Mesenchymal stem cell (in vitro differentiated cells and primary cell): ENCODE measurements around the gene H2BK1.

Experiments
- DNase-seq: peaks from one replicate; pipeline ENCODE4 v3.0.0-alpha.2; 2013
- H2AFZ ChIP-seq: one replicate; pipeline ENCODE4 v1.6.1; 2013; ENCODE audit warnings: low read depth, mild to moderate bottlenecking, control low read depth, inconsistent platforms, low read length, moderate library complexity
- H2AK5ac ChIP-seq: 2 replicates; pipeline ENCODE4 v1.6.1; 2013; ENCODE audit warnings: low read length, moderate library complexity, mild to moderate bottlenecking, inconsistent platforms; ENCODE audit not compliant: severe bottlenecking
- H2BK120ac ChIP-seq: one replicate; pipeline ENCODE4 v1.6.1; 2013; ENCODE audit warnings: low read depth, mild to moderate bottlenecking, inconsistent platforms, low read length, moderate library complexity
- H2BK12ac ChIP-seq, 2 experiments: one replicate each; pipeline ENCODE4 v1.6.1; 2013; ENCODE audit warnings: inconsistent platforms in 2 of 2, low read length in 2 of 2, mild to moderate bottlenecking in 2 of 2, moderate library complexity in 2 of 2, control low read depth in 1 of 2
- H2BK15ac ChIP-seq: one replicate; pipeline ENCODE4 v1.6.1; 2013; ENCODE audit warnings: mild to moderate bottlenecking, low read depth, inconsistent platforms; ENCODE audit not compliant: poor library complexity, severe bottlenecking
- H2BK5ac ChIP-seq: 2 replicates; pipeline ENCODE4 v1.6.1; 2013; ENCODE audit warnings: low read depth, mild to moderate bottlenecking, low read length, control low read depth, inconsistent platforms; ENCODE audit not compliant: poor library complexity, severe bottlenecking
- H3K14ac ChIP-seq, 2 experiments: one replicate each; pipeline ENCODE4 v1.6.1; 2013; ENCODE audit warnings: inconsistent platforms in 2 of 2, low read length in 2 of 2, control low read depth in 1 of 2, mild to moderate bottlenecking in 1 of 2, moderate library complexity in 1 of 2
- H3K18ac ChIP-seq, 2 experiments: one replicate each; pipeline ENCODE4 v1.6.1; 2013; ENCODE audit warnings: inconsistent platforms in 2 of 2, low read length in 2 of 2, control low read depth in 1 of 2, low read depth in 1 of 2, mild to moderate bottlenecking in 1 of 2
- H3K23ac ChIP-seq, 2 experiments: one replicate each; pipeline ENCODE4 v1.6.1; 2013; ENCODE audit warnings: inconsistent platforms in 2 of 2, low read length in 2 of 2, mild to moderate bottlenecking in 2 of 2, moderate library complexity in 2 of 2, control low read depth in 1 of 2
- H3K27ac ChIP-seq: 2 replicates; pipeline ENCODE4 v1.5.1; 2013; ENCODE audit warnings: mild to moderate bottlenecking, moderate library complexity, low read length, control low read depth, inconsistent platforms; ENCODE audit not compliant: poor library complexity, severe bottlenecking
- H3K27me3 ChIP-seq, 2 experiments: 2 replicates each; pipeline versions ENCODE4 v1.6.1 to v1.7.0; 2013; ENCODE audit warnings: low read length in 2 of 2, mild to moderate bottlenecking in 2 of 2, moderate library complexity in 2 of 2, control low read depth in 1 of 2, inconsistent platforms in 1 of 2; ENCODE audit not compliant: control insufficient read depth in 1 of 2, insufficient read depth in 1 of 2
- H3K36me3 ChIP-seq, 2 experiments: 2 replicates each; pipeline versions ENCODE4 v1.6.1 to v1.7.0; 2013; ENCODE audit warnings: low read length in 2 of 2, control low read depth in 1 of 2, inconsistent platforms in 1 of 2, low read depth in 1 of 2, mild to moderate bottlenecking in 1 of 2; ENCODE audit not compliant: insufficient read depth in 2 of 2, control insufficient read depth in 1 of 2
- H3K4ac ChIP-seq, 2 experiments: one replicate each; pipeline ENCODE4 v1.6.1; 2013; ENCODE audit warnings: inconsistent platforms in 2 of 2, low read length in 2 of 2, mild to moderate bottlenecking in 2 of 2, moderate library complexity in 2 of 2, control low read depth in 1 of 2, low read depth in 1 of 2
- H3K4me1 ChIP-seq: 2 replicates; pipeline ENCODE4 v1.6.1; 2013; ENCODE audit warnings: low read depth, low read length, control low read depth; ENCODE audit not compliant: control insufficient read depth, insufficient read depth
- H3K4me2 ChIP-seq: 2 replicates; pipeline ENCODE4 v1.6.1; 2013; ENCODE audit warnings: low read length, mild to moderate bottlenecking, inconsistent platforms; ENCODE audit not compliant: poor library complexity, severe bottlenecking
- H3K4me3 ChIP-seq, 2 experiments: 2 replicates each; pipeline versions ENCODE4 v1.5.1 to v1.7.0; 2013; ENCODE audit warnings: low read length in 2 of 2, mild to moderate bottlenecking in 2 of 2, control low read depth in 1 of 2, low read depth in 1 of 2; ENCODE audit not compliant: insufficient read depth in 1 of 2
- H3K79me1 ChIP-seq: replicated peaks from 2 replicates; pipeline ENCODE4 v1.6.1; 2013; ENCODE audit warnings: mild to moderate bottlenecking, control low read depth, low read length, inconsistent platforms; ENCODE audit not compliant: poor library complexity, severe bottlenecking
- H3K9ac ChIP-seq: 2 replicates; pipeline ENCODE4 v1.7.0; 2013; ENCODE audit warnings: mild to moderate bottlenecking, low read length, moderate library complexity
- H3K9me3 ChIP-seq: 2 replicates; pipeline ENCODE4 v1.7.0; 2013; ENCODE audit warnings: mild to moderate bottlenecking, low read length; ENCODE audit not compliant: control insufficient read depth
- H4K8ac ChIP-seq: one replicate; pipeline ENCODE4 v1.6.1; 2013; ENCODE audit warnings: inconsistent platforms, mild to moderate bottlenecking, low read length, moderate library complexity
- H4K91ac ChIP-seq: one replicate; pipeline ENCODE4 v1.6.1; 2013; ENCODE audit warnings: mild to moderate bottlenecking, low read length, inconsistent platforms
- WGBS: methylation state at CpG from one replicate; pipeline ENCODE4 v1.1.7; 2013; ENCODE audit warnings: mixed read lengths; 5-methylcytosine and 5-hydroxymethylcytosine counted together

Gene H2BK1

GRCh38 chr7:151254851-151255250, 44.6 kb upstream of the H2BK1 start:
- no peak overlapping the region for H2AFZ ChIP-seq
- peaks cover 25% of the 10 kb centered on the region for H3K4me1 ChIP-seq
- no peak overlapping the region for H3K23ac ChIP-seq
- H3K27ac ChIP-seq, result no peak overlapping the region
- H4K8ac ChIP-seq, result no peak overlapping the region
- no peak for DNase-seq
- no peaks in the 10 kb centered on the region for H3K36me3 ChIP-seq
- H4K91ac ChIP-seq, result no peak overlapping the region
- no peak overlapping the region for H2BK12ac ChIP-seq
- no peak overlapping the region for H2BK120ac ChIP-seq
- H3K9ac ChIP-seq, result no peak overlapping the region
- WGBS, result 89% methylated on average over 10 of the region's 11 CpGs
- peak overlapping the region; percentile 49 for H2BK15ac ChIP-seq
- no peak overlapping the region for H3K4ac ChIP-seq
- no peak overlapping the region for H2BK5ac ChIP-seq
- no peak overlapping the region for H3K4me3 ChIP-seq
- H2AK5ac ChIP-seq, result no peak overlapping the region
- no peak overlapping the region for H3K4me2 ChIP-seq
- H3K79me1 ChIP-seq, result peaks cover 4% of the 10 kb centered on the region
- H3K27me3 ChIP-seq, result peaks cover 47 to 50% of the 10 kb centered on the region in 2 experiments
- peak overlapping the region in 1 of 2 experiments; percentile 24 for H3K14ac ChIP-seq
- H3K9me3 ChIP-seq, result no peaks in the 10 kb centered on the region
- H3K18ac ChIP-seq, result no peak overlapping the region

GRCh38 chr7:151254316-151254715, 44.0 kb upstream of the H2BK1 start:
- no peak overlapping the region for H3K4ac ChIP-seq
- H3K27me3 ChIP-seq, result peaks cover 43 to 48% of the 10 kb centered on the region in 2 experiments
- H3K18ac ChIP-seq, result no peak overlapping the region
- no peak overlapping the region for H3K4me2 ChIP-seq
- H2AFZ ChIP-seq, result no peak overlapping the region
- H4K8ac ChIP-seq, result no peak overlapping the region
- no peaks in the 10 kb centered on the region for H3K9me3 ChIP-seq
- no peak overlapping the region for H3K4me3 ChIP-seq
- peak overlapping the region in 1 of 2 experiments; percentile 64 for H2BK12ac ChIP-seq
- H3K14ac ChIP-seq, result no peak overlapping the region
- 87% methylated on average over 7 of the region's 7 CpGs for WGBS
- no peak for DNase-seq
- no peak overlapping the region for H2BK120ac ChIP-seq
- peaks cover 30% of the 10 kb centered on the region for H3K4me1 ChIP-seq
- no peak overlapping the region for H2BK5ac ChIP-seq
- H2BK15ac ChIP-seq, result no peak overlapping the region
- H2AK5ac ChIP-seq, result no peak overlapping the region
- peaks cover 4% of the 10 kb centered on the region for H3K79me1 ChIP-seq
- H3K23ac ChIP-seq, result no peak overlapping the region
- no peak overlapping the region for H4K91ac ChIP-seq
- H3K36me3 ChIP-seq, result no peaks in the 10 kb centered on the region
- no peak overlapping the region for H3K27ac ChIP-seq
- no peak overlapping the region for H3K9ac ChIP-seq

GRCh38 chr7:151252961-151253711, 42.8 kb upstream of the H2BK1 start:
- H4K91ac ChIP-seq, result peak overlapping the region; percentile 76
- H3K14ac ChIP-seq, result peak overlapping the region in 1 of 2 experiments; percentile 61
- H4K8ac ChIP-seq, result peak overlapping the region; percentile 33
- peak overlapping the region in 1 of 2 experiments; percentile 90 for H3K4me3 ChIP-seq
- H3K18ac ChIP-seq, result peak overlapping the region; percentile 13 to 94
- peak overlapping the region; percentile 94 for H3K9ac ChIP-seq
- H3K27me3 ChIP-seq, result peaks cover 37 to 43% of the 10 kb centered on the region in 2 experiments
- H3K9me3 ChIP-seq, result no peaks in the 10 kb centered on the region
- H2BK5ac ChIP-seq, result no peak overlapping the region
- no peak overlapping the region for H2BK120ac ChIP-seq
- 67% methylated on average over 17 of the region's 17 CpGs for WGBS
- no peak overlapping the region for H2AFZ ChIP-seq
- H3K79me1 ChIP-seq, result peaks cover 4% of the 10 kb centered on the region
- DNase-seq, result peak; percentile 56
- H3K4ac ChIP-seq, result peak overlapping the region in 1 of 2 experiments; percentile 87
- no peaks in the 10 kb centered on the region for H3K36me3 ChIP-seq
- peak overlapping the region in 1 of 2 experiments; percentile 16 for H2BK12ac ChIP-seq
- peak overlapping the region; percentile 23 for H2AK5ac ChIP-seq
- peak overlapping the region; percentile 70 for H3K4me2 ChIP-seq
- H2BK15ac ChIP-seq, result no peak overlapping the region
- H3K23ac ChIP-seq, result peak overlapping the region in 1 of 2 experiments; percentile 26
- no peak overlapping the region for H3K27ac ChIP-seq
- H3K4me1 ChIP-seq, result peaks cover 33% of the 10 kb centered on the region

GRCh38 chr7:151252561-151252835, 42.2 kb upstream of the H2BK1 start:
- peak overlapping the region in 1 of 2 experiments; percentile 37 for H3K14ac ChIP-seq
- peak overlapping the region; percentile 70 for H3K4me2 ChIP-seq
- no peaks in the 10 kb centered on the region for H3K9me3 ChIP-seq
- H3K36me3 ChIP-seq, result no peaks in the 10 kb centered on the region
- WGBS, result 24% methylated on average over 8 of the region's 9 CpGs
- peak overlapping the region; percentile 78 for H3K27ac ChIP-seq
- peak overlapping the region; percentile 99 for H4K8ac ChIP-seq
- no peak overlapping the region for H3K23ac ChIP-seq
- no peak for DNase-seq
- H3K4ac ChIP-seq, result peak overlapping the region; percentile 35 to 50
- peak overlapping the region; percentile 94 for H3K9ac ChIP-seq
- H3K18ac ChIP-seq, result peak overlapping the region; percentile 59 to 94
- peaks cover 37% of the 10 kb centered on the region for H3K4me1 ChIP-seq
- H3K79me1 ChIP-seq, result peaks cover 4% of the 10 kb centered on the region
- H3K27me3 ChIP-seq, result peaks cover 31 to 36% of the 10 kb centered on the region in 2 experiments
- H2BK120ac ChIP-seq, result peak overlapping the region; percentile 90
- peak overlapping the region; percentile 87 for H2BK15ac ChIP-seq
- peak overlapping the region; percentile 50 for H2AK5ac ChIP-seq
- peak overlapping the region; percentile 68 to 90 for H3K4me3 ChIP-seq
- H4K91ac ChIP-seq, result peak overlapping the region; percentile 99
- no peak overlapping the region for H2BK5ac ChIP-seq
- peak overlapping the region; percentile 83 to 92 for H2BK12ac ChIP-seq
- peak overlapping the region; percentile 30 for H2AFZ ChIP-seq
